ENCODE results near the gene DOCK4. TPM values are rescaled to one million over a fixed set of nuclear protein-coding genes. Genes with fewer than 3 reads are reported as not detected.

The DOCK4 gene
- total RNA-seq, 3 donors from 2014 or later: 31.7 to 43.3 (median 41.9) TPM

- intact Hi-C loops (cut with DNase I; ENCODE audit: low total_unique reads): no loop called here
- H3K27me3 ChIP-seq: no peaks in the 10 kb centered on the region
- no peak for DNase-seq (ENCODE audit: low spot score in 2 of 2)
- no peaks in the 10 kb centered on the region for H3K9me3 ChIP-seq
- H3K4me3 ChIP-seq: no peak overlapping the region
- no peak overlapping the region for H3K27ac ChIP-seq
- H3K4me1 ChIP-seq: no peaks in the 10 kb centered on the region
- TF ChIP-seq POLR2AphosphoS5 (IDR thresholded peaks at IDR 0.05) (no peak), CTCF (IDR thresholded peaks at IDR 0.05) (no peak), POLR2A (IDR thresholded peaks at IDR 0.05) (no peak)
- H3K36me3 ChIP-seq: no peaks in the 10 kb centered on the region
Measured at GRCh38 chr7:112124061-112124766, 82.0 kb downstream of the DOCK4 start.

GRCh38 chr7:112122798-112123197 is 83.4 kb downstream of the DOCK4 start:
- Histone ChIP-seq H3K4me1 (no peaks in the 10 kb centered on the region), H3K9me3 (no peaks in the 10 kb centered on the region), H3K36me3 (no peaks in the 10 kb centered on the region), H3K4me3 (no peak overlapping the region), H3K27ac (no peak overlapping the region), H3K27me3 (no peaks in the 10 kb centered on the region)
- intact Hi-C loops (cut with DNase I; ENCODE audit: low total_unique reads): no loop called here
- TF ChIP-seq POLR2A (IDR thresholded peaks at IDR 0.05) (no peak), CTCF (IDR thresholded peaks at IDR 0.05) (no peak), POLR2AphosphoS5 (IDR thresholded peaks at IDR 0.05) (no peak)
- DNase-seq (ENCODE audit: low spot score in 2 of 2): no peak

GRCh38 chr7:112122144-112122543 is 84.1 kb downstream of the DOCK4 start:
- Histone ChIP-seq H3K36me3 (no peaks in the 10 kb centered on the region), H3K27ac (no peak overlapping the region), H3K4me3 (no peak overlapping the region), H3K9me3 (no peaks in the 10 kb centered on the region), H3K27me3 (no peaks in the 10 kb centered on the region), H3K4me1 (no peaks in the 10 kb centered on the region)
- TF ChIP-seq POLR2A (IDR thresholded peaks at IDR 0.05): no peak
- no peak for TF ChIP-seq POLR2AphosphoS5 (IDR thresholded peaks at IDR 0.05)
- no peak for TF ChIP-seq CTCF (IDR thresholded peaks at IDR 0.05)
- no peak for DNase-seq (ENCODE audit: low spot score in 2 of 2)
- intact Hi-C loops (cut with DNase I; ENCODE audit: low total_unique reads): no loop called here

GRCh38 chr7:112121318-112121717 is 84.9 kb downstream of the DOCK4 start:
- Histone ChIP-seq H3K27ac (no peak overlapping the region), H3K4me1 (no peaks in the 10 kb centered on the region), H3K4me3 (no peak overlapping the region), H3K36me3 (no peaks in the 10 kb centered on the region), H3K9me3 (no peaks in the 10 kb centered on the region), H3K27me3 (no peaks in the 10 kb centered on the region)
- no peak for DNase-seq (ENCODE audit: low spot score in 2 of 2)
- intact Hi-C loops (cut with DNase I; ENCODE audit: low total_unique reads): no loop called here
- no peak for TF ChIP-seq CTCF (IDR thresholded peaks at IDR 0.05)
- TF ChIP-seq POLR2A (IDR thresholded peaks at IDR 0.05): no peak
- no peak for TF ChIP-seq POLR2AphosphoS5 (IDR thresholded peaks at IDR 0.05)

- no peak for DNase-seq (ENCODE audit: low spot score in 2 of 2)
- Histone ChIP-seq H3K36me3 (no peaks in the 10 kb centered on the region), H3K27me3 (no peaks in the 10 kb centered on the region), H3K27ac (no peak overlapping the region), H3K4me1 (no peaks in the 10 kb centered on the region), H3K9me3 (no peaks in the 10 kb centered on the region), H3K4me3 (no peak overlapping the region)
- intact Hi-C loops (cut with DNase I; ENCODE audit: low total_unique reads): no loop called here
- TF ChIP-seq CTCF (IDR thresholded peaks at IDR 0.05) (no peak), POLR2AphosphoS5 (IDR thresholded peaks at IDR 0.05) (no peak), POLR2A (IDR thresholded peaks at IDR 0.05) (no peak)
Measured at GRCh38 chr7:112120696-112121217, 85.4 kb downstream of the DOCK4 start.
